Muscle layer of colon (tissue), 2 donors: ENCODE data around the gene DNAAF9.

ENCODE experiments used
- H3K27ac ChIP-seq: one replicate; pipeline ENCODE4 v1.7.0; 2013; ENCODE audit warnings: low read depth, mild to moderate bottlenecking, low read length, moderate library complexity
- H3K27me3 ChIP-seq, 2 donors: one replicate each; pipeline ENCODE4 v1.7.0; 2013; ENCODE audit warnings: low read length in 2 of 2, mild to moderate bottlenecking in 2 of 2; ENCODE audit not compliant: insufficient read depth in 2 of 2, control insufficient read depth in 1 of 2
- H3K36me3 ChIP-seq: one replicate; pipeline ENCODE4 v1.7.0; 2013; ENCODE audit warnings: mild to moderate bottlenecking, low read length; ENCODE audit not compliant: insufficient read depth
- H3K4me1 ChIP-seq: one replicate; pipeline ENCODE4 v1.7.0; 2013; ENCODE audit warnings: mild to moderate bottlenecking, low read length; ENCODE audit not compliant: insufficient read depth
- H3K4me3 ChIP-seq, 2 donors: one replicate each; pipeline ENCODE4 v1.7.0; 2013; ENCODE audit warnings: low read length in 2 of 2, low read depth in 1 of 2, mild to moderate bottlenecking in 1 of 2, moderate library complexity in 1 of 2
- H3K9ac ChIP-seq: one replicate; pipeline ENCODE4 v1.7.0; 2013; ENCODE audit warnings: low read length
- H3K9me3 ChIP-seq: one replicate; pipeline ENCODE4 v1.7.0; 2013; ENCODE audit warnings: mild to moderate bottlenecking, low read length
- donor health status: abdominal sarcoma.
- donor health status: Adenocarcinoma of cecum.

The DNAAF9 gene

GRCh38 chr20:3407040-3407770 lies at the start of gene DNAAF9:
Gene DNAAF9, minus strand, starts transcription at chr20:3407669. Its CDS starts 112 bp downstream, at chr20:3407557.
- H3K9me3 ChIP-seq, result no peaks in the 10 kb centered on the region
- peak within 1 kb of the TSS; percentile 98 for H3K27ac ChIP-seq
- peaks cover 12% of the 10 kb centered on the region for H3K4me1 ChIP-seq
- no peaks in the 10 kb centered on the region for H3K36me3 ChIP-seq
- no peaks in the 10 kb centered on the region for H3K27me3 ChIP-seq
- peak within 1 kb of the TSS; percentile 89 to 92 for H3K4me3 ChIP-seq
- peak within 1 kb of the TSS; percentile 86 for H3K9ac ChIP-seq

GRCh38 chr20:3456648-3457047 lies 49.2 kb upstream of the DNAAF9 start:
- no peaks in the 10 kb centered on the region for H3K36me3 ChIP-seq
- H3K4me3 ChIP-seq, result no peak overlapping the region
- H3K9me3 ChIP-seq, result no peaks in the 10 kb centered on the region
- H3K27ac ChIP-seq, result no peak overlapping the region
- no peak overlapping the region for H3K9ac ChIP-seq
- no peaks in the 10 kb centered on the region for H3K27me3 ChIP-seq
- H3K4me1 ChIP-seq, result no peaks in the 10 kb centered on the region

- no peak overlapping the region for H3K27ac ChIP-seq
Observed at GRCh38 chr20:3454831-3455230, 47.4 kb upstream of the DNAAF9 start.

GRCh38 chr20:3452690-3453089 lies 45.2 kb upstream of the DNAAF9 start:
- Histone ChIP-seq H3K36me3 (no peaks in the 10 kb centered on the region), H3K4me1 (no peaks in the 10 kb centered on the region), H3K4me3 (no peak overlapping the region), H3K27me3 (no peaks in the 10 kb centered on the region), H3K9me3 (no peaks in the 10 kb centered on the region), H3K27ac (no peak overlapping the region), H3K9ac (no peak overlapping the region)

More at GRCh38 chr20:3454831-3455230, 47.4 kb upstream of the DNAAF9 start:
- Histone ChIP-seq H3K27me3 (no peaks in the 10 kb centered on the region), H3K9ac (no peak overlapping the region), H3K4me3 (no peak overlapping the region), H3K4me1 (no peaks in the 10 kb centered on the region), H3K36me3 (no peaks in the 10 kb centered on the region), H3K9me3 (no peaks in the 10 kb centered on the region)

GRCh38 chr20:3452136-3452535 lies 44.7 kb upstream of the DNAAF9 start:
- H3K9ac ChIP-seq, result no peak overlapping the region
- no peaks in the 10 kb centered on the region for H3K4me1 ChIP-seq
- H3K9me3 ChIP-seq, result no peaks in the 10 kb centered on the region
- H3K27ac ChIP-seq, result no peak overlapping the region
- H3K27me3 ChIP-seq, result no peaks in the 10 kb centered on the region
- H3K4me3 ChIP-seq, result no peak overlapping the region
- no peaks in the 10 kb centered on the region for H3K36me3 ChIP-seq

GRCh38 chr20:3449319-3449718 lies 41.9 kb upstream of the DNAAF9 start:
- no peaks in the 10 kb centered on the region for H3K9me3 ChIP-seq
- H3K4me1 ChIP-seq, result no peaks in the 10 kb centered on the region
- no peak overlapping the region for H3K27ac ChIP-seq
- no peaks in the 10 kb centered on the region for H3K36me3 ChIP-seq
- no peaks in the 10 kb centered on the region for H3K27me3 ChIP-seq
- no peak overlapping the region for H3K9ac ChIP-seq
- no peak overlapping the region for H3K4me3 ChIP-seq

GRCh38 chr20:3447321-3447720 lies 39.9 kb upstream of the DNAAF9 start:
- Histone ChIP-seq H3K4me3 (no peak overlapping the region), H3K9me3 (no peaks in the 10 kb centered on the region), H3K36me3 (no peaks in the 10 kb centered on the region), H3K4me1 (no peaks in the 10 kb centered on the region), H3K27ac (no peak overlapping the region), H3K27me3 (no peaks in the 10 kb centered on the region), H3K9ac (no peak overlapping the region)

- Histone ChIP-seq H3K36me3 (no peaks in the 10 kb centered on the region), H3K9me3 (no peaks in the 10 kb centered on the region), H3K4me1 (no peaks in the 10 kb centered on the region), H3K4me3 (no peak overlapping the region), H3K27me3 (no peaks in the 10 kb centered on the region), H3K9ac (no peak overlapping the region), H3K27ac (no peak overlapping the region)
Observed at GRCh38 chr20:3446779-3447178, 39.3 kb upstream of the DNAAF9 start.

GRCh38 chr20:3436864-3437574 lies 29.6 kb upstream of the DNAAF9 start:
- Histone ChIP-seq H3K27me3 (no peaks in the 10 kb centered on the region), H3K36me3 (no peaks in the 10 kb centered on the region), H3K27ac (no peak overlapping the region), H3K9ac (no peak overlapping the region), H3K9me3 (no peaks in the 10 kb centered on the region), H3K4me1 (no peaks in the 10 kb centered on the region), H3K4me3 (no peak overlapping the region)

GRCh38 chr20:3434232-3434631 lies 26.8 kb upstream of the DNAAF9 start:
- Histone ChIP-seq H3K4me1 (no peaks in the 10 kb centered on the region), H3K36me3 (no peaks in the 10 kb centered on the region), H3K27me3 (no peaks in the 10 kb centered on the region), H3K4me3 (no peak overlapping the region), H3K9ac (no peak overlapping the region), H3K9me3 (no peaks in the 10 kb centered on the region), H3K27ac (no peak overlapping the region)

GRCh38 chr20:3433744-3434143 lies 26.3 kb upstream of the DNAAF9 start:
- Histone ChIP-seq H3K4me3 (no peak overlapping the region), H3K4me1 (no peaks in the 10 kb centered on the region), H3K9me3 (no peaks in the 10 kb centered on the region), H3K27me3 (no peaks in the 10 kb centered on the region), H3K36me3 (no peaks in the 10 kb centered on the region), H3K27ac (no peak overlapping the region), H3K9ac (no peak overlapping the region)

GRCh38 chr20:3432844-3433243 lies 25.4 kb upstream of the DNAAF9 start:
- H3K4me1 ChIP-seq, result no peaks in the 10 kb centered on the region

More at GRCh38 chr20:3432844-3433243, 25.4 kb upstream of the DNAAF9 start:
- no peaks in the 10 kb centered on the region for H3K9me3 ChIP-seq
- no peak overlapping the region for H3K9ac ChIP-seq
- H3K36me3 ChIP-seq, result no peaks in the 10 kb centered on the region
- no peak overlapping the region for H3K4me3 ChIP-seq
- H3K27me3 ChIP-seq, result no peaks in the 10 kb centered on the region
- no peak overlapping the region for H3K27ac ChIP-seq
